GF-D8 (cell line): ENCODE data around the gene SLC47A2.
"Not testable (repeated sequence)": the region's sequence is repeated elsewhere in the genome, so short reads cannot be mapped to it uniquely, and the experiment has no call there.

Experiments used
- DNase-seq: peaks from one replicate; lab custom pipeline; 2025; lab: John Stamatoyannopoulos, UW

SLC47A2 gene

GRCh38 chr17:19669680-19670079 is 46.7 kb downstream of the SLC47A2 start:
- not testable (repeated sequence) for DNase-seq

GRCh38 chr17:19664821-19665181 is 51.6 kb downstream of the SLC47A2 start:
- DNase-seq = no peak

GRCh38 chr17:19664136-19664820 is 52.1 kb downstream of the SLC47A2 start:
- DNase-seq = no peak

GRCh38 chr17:19663097-19663496 is 53.3 kb downstream of the SLC47A2 start:
- no peak for DNase-seq

- no peak for DNase-seq
Measured at GRCh38 chr17:19661121-19661520, 55.3 kb downstream of the SLC47A2 start.

- no peak for DNase-seq
Measured at GRCh38 chr17:19660219-19660870, 56.0 kb downstream of the SLC47A2 start.

- DNase-seq = no peak
Measured at GRCh38 chr17:19659366-19660177, 56.8 kb downstream of the SLC47A2 start.

- DNase-seq = no peak
Measured at GRCh38 chr17:19656851-19657581, 59.4 kb downstream of the SLC47A2 start.

- DNase-seq = no peak
Measured at GRCh38 chr17:19656336-19656735, 60.0 kb downstream of the SLC47A2 start.

- no peak for DNase-seq
Measured at GRCh38 chr17:19654896-19655295, 61.5 kb downstream of the SLC47A2 start.

GRCh38 chr17:19654342-19654886 is 62.0 kb downstream of the SLC47A2 start:
- DNase-seq = no peak

GRCh38 chr17:19652595-19652994 is 63.8 kb downstream of the SLC47A2 start:
- no peak for DNase-seq

- DNase-seq = no peak
Measured at GRCh38 chr17:19651451-19652238, 64.7 kb downstream of the SLC47A2 start.

- no peak for DNase-seq
Measured at GRCh38 chr17:19650826-19651225, 65.6 kb downstream of the SLC47A2 start.

GRCh38 chr17:19649274-19649541 is 67.2 kb downstream of the SLC47A2 start:
- no peak for DNase-seq

GRCh38 chr17:19648475-19649273 is 67.7 kb downstream of the SLC47A2 start, which contains the start of gene ALDH3A2:
ALDH3A2 (plus strand) TSS chr17:19648751; CDS start chr17:19648972, 221 bp downstream.
- peak; percentile 61 for DNase-seq

- peak; percentile 43 for DNase-seq
Measured at GRCh38 chr17:19647697-19648474, 68.5 kb downstream of the SLC47A2 start.

GRCh38 chr17:19646788-19647696 is 69.3 kb downstream of the SLC47A2 start:
- no peak for DNase-seq
